ENCODE results near the gene CIB2.
A peak's percentile ranks its signal among the peaks of the same experiment; 100 is the strongest.

The CIB2 gene

DNA sequence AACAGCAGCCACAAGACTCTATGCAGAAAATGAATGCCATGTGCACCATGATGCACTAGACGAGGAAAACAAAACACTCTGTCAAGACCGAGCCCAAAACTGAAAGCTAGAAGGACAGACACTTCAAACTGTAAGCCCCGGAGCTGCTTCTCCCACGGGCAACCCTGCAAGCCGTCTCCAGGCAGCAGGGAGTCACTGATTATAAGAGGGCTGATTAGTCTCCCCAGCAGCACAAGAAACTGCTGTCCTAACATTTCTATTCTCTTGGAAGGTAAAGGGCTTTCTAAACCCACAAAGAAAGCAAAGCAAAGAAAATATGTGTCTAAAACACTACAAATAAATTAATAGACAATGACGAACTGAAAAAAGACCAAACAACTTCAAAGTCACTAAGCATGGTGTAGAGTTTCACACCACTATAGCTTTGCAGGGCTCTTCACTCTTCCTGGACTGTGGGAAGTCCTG lies 69.2 kb downstream of the CIB2 start:
- Histone ChIP-seq H3K4me1 (ENCODE audit: control insufficient read depth, insufficient read depth, low read length) (peaks cover 27% of the 10 kb centered on the region), H3K36me3 (ENCODE audit: control insufficient read depth, insufficient read depth, low read length) (no peaks in the 10 kb centered on the region), H3K9ac (ENCODE audit: low read depth, low read length) (no peak overlapping the region), H3K9me3 (ENCODE audit: control insufficient read depth, insufficient read depth, low read length) (no peaks in the 10 kb centered on the region), H3K4me3 (ENCODE audit: low read depth, low read length) (no peak overlapping the region), H3K27ac (ENCODE audit: low read depth, low read length) (peak overlapping the region; percentile 23), H3K27me3 (ENCODE audit: control insufficient read depth, insufficient read depth, low read length) (no peaks in the 10 kb centered on the region)

DNA sequence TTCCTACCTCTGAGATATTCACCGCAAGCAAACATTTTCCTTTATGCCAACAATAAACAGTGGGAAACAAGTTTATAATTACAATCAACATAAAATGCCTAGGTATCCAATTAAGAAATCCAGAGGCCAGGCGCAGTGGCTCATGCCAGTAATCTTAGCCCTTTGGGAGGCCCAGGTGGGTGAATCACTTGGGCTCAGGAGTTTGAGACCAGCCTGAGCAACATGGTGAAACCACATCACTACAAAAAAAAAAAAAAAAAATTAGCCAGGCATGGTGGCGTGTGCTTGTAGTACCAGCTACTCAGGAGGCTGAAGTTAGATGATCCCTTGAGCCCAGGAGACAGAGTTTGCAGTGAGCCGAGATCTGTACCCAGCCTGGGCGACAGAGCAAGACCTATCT lies 71.0 kb downstream of the CIB2 start:
- Histone ChIP-seq H3K9me3 (ENCODE audit: control insufficient read depth, insufficient read depth, low read length) (no peaks in the 10 kb centered on the region), H3K9ac (ENCODE audit: low read depth, low read length) (no peak overlapping the region), H3K4me3 (ENCODE audit: low read depth, low read length) (no peak overlapping the region), H3K36me3 (ENCODE audit: control insufficient read depth, insufficient read depth, low read length) (no peaks in the 10 kb centered on the region), H3K27me3 (ENCODE audit: control insufficient read depth, insufficient read depth, low read length) (no peaks in the 10 kb centered on the region), H3K4me1 (ENCODE audit: control insufficient read depth, insufficient read depth, low read length) (peaks cover 20% of the 10 kb centered on the region), H3K27ac (ENCODE audit: low read depth, low read length) (no peak overlapping the region)

GRCh38 chr15:78059110-78059839 lies 72.0 kb downstream of the CIB2 start:
- Histone ChIP-seq H3K9me3 (ENCODE audit: control insufficient read depth, insufficient read depth, low read length) (no peaks in the 10 kb centered on the region), H3K4me3 (ENCODE audit: low read depth, low read length) (no peak overlapping the region), H3K27ac (ENCODE audit: low read depth, low read length) (no peak overlapping the region), H3K27me3 (ENCODE audit: control insufficient read depth, insufficient read depth, low read length) (no peaks in the 10 kb centered on the region), H3K36me3 (ENCODE audit: control insufficient read depth, insufficient read depth, low read length) (no peaks in the 10 kb centered on the region), H3K4me1 (ENCODE audit: control insufficient read depth, insufficient read depth, low read length) (peaks cover 18% of the 10 kb centered on the region), H3K9ac (ENCODE audit: low read depth, low read length) (no peak overlapping the region)

- Histone ChIP-seq H3K27ac (ENCODE audit: low read depth, low read length) (no peak overlapping the region), H3K4me3 (ENCODE audit: low read depth, low read length) (no peak overlapping the region), H3K9me3 (ENCODE audit: control insufficient read depth, insufficient read depth, low read length) (no peaks in the 10 kb centered on the region), H3K27me3 (ENCODE audit: control insufficient read depth, insufficient read depth, low read length) (no peaks in the 10 kb centered on the region), H3K9ac (ENCODE audit: low read depth, low read length) (no peak overlapping the region), H3K4me1 (ENCODE audit: control insufficient read depth, insufficient read depth, low read length) (peaks cover 18% of the 10 kb centered on the region), H3K36me3 (ENCODE audit: control insufficient read depth, insufficient read depth, low read length) (no peaks in the 10 kb centered on the region; the same call in 1 of the 2 replicates)
Observed at GRCh38 chr15:78058401-78058935, 72.8 kb downstream of the CIB2 start.

GRCh38 chr15:78057803-78058202 lies 73.4 kb downstream of the CIB2 start:
- Histone ChIP-seq H3K27me3 (ENCODE audit: control insufficient read depth, insufficient read depth, low read length) (no peaks in the 10 kb centered on the region), H3K9me3 (ENCODE audit: control insufficient read depth, insufficient read depth, low read length) (no peaks in the 10 kb centered on the region), H3K36me3 (ENCODE audit: control insufficient read depth, insufficient read depth, low read length) (peaks cover 3% of the 10 kb centered on the region; the same call in 1 of the 2 replicates), H3K27ac (ENCODE audit: low read depth, low read length) (no peak overlapping the region), H3K4me3 (ENCODE audit: low read depth, low read length) (no peak overlapping the region), H3K4me1 (ENCODE audit: control insufficient read depth, insufficient read depth, low read length) (peaks cover 18% of the 10 kb centered on the region), H3K9ac (ENCODE audit: low read depth, low read length) (no peak overlapping the region)

DNA sequence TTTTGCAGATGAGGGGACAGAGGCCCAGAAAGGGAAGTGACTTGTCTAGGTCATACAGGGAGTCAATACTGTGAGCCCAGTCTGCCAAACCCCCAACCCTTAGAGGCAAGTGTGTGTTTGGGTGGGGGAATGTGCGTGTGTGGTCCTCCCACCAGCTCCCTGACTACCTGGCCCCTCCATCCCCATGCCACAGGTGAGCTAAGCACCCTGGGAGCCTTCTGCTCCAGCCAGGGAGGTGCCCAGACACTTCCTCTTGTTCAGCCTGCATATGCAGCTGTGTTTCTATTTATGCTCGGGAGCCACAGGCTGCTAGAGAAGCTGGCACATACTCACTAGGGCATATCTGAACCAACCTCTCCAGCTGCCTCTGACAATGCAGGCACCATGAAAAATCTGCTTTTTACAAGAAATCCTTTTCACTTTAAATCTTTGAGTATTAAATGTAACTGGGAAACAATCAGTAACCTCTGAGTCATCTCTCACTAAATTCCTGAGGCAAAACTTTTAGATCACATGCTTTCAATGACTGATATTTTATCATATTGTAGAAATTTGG lies 74.5 kb downstream of the CIB2 start:
- Histone ChIP-seq H3K27me3 (ENCODE audit: control insufficient read depth, insufficient read depth, low read length) (no peaks in the 10 kb centered on the region), H3K27ac (ENCODE audit: low read depth, low read length) (no peak overlapping the region), H3K4me1 (ENCODE audit: control insufficient read depth, insufficient read depth, low read length) (peaks cover 14% of the 10 kb centered on the region), H3K36me3 (ENCODE audit: control insufficient read depth, insufficient read depth, low read length) (peaks cover 5% of the 10 kb centered on the region; the same call in 1 of the 2 replicates), H3K4me3 (ENCODE audit: low read depth, low read length) (no peak overlapping the region), H3K9ac (ENCODE audit: low read depth, low read length) (no peak overlapping the region), H3K9me3 (ENCODE audit: control insufficient read depth, insufficient read depth, low read length) (no peaks in the 10 kb centered on the region)

DNA sequence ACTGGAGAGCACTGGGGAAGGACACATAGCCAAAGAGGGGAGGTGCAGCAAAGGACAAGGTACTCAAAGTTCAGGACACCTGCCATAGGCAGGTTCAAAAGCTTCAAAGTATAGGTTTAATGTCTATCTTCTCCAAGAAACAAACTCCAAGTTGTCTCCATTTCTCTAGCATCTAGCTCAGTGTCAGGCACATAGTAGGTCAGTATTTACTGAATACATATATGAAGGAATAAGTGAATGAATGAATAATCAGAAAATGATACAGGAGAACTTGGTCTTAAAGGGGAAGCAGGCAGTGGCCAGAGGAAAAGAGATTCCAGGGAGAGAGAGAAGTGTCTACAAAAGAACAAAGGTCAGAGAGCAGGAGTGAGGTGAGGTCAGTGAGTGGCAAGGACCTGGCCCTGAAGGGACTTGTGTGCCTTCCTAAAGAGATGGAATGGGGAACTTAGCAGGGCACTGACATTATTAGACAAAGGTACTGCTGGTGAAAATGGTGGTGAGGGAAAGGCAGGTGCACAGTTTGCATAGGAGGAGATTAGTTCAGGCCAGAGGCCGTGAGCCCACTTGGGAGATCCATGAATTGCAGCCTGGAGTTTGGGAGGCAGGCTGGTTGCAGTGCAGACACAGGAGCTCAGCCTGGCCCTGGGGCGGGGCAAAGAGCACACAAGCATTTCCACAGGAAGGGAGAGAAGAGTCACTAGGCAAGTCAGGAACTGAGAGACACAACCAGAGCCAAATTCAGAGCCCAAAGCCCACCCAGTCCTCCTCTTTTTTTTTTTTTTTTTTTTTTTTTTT lies 75.1 kb downstream of the CIB2 start:
- Histone ChIP-seq H3K27me3 (ENCODE audit: control insufficient read depth, insufficient read depth, low read length) (no peaks in the 10 kb centered on the region), H3K27ac (ENCODE audit: low read depth, low read length) (no peak overlapping the region), H3K9ac (ENCODE audit: low read depth, low read length) (no peak overlapping the region), H3K9me3 (ENCODE audit: control insufficient read depth, insufficient read depth, low read length) (no peaks in the 10 kb centered on the region), H3K36me3 (ENCODE audit: control insufficient read depth, insufficient read depth, low read length) (peaks cover 5% of the 10 kb centered on the region; the same call in 1 of the 2 replicates), H3K4me3 (ENCODE audit: low read depth, low read length) (no peak overlapping the region), H3K4me1 (ENCODE audit: control insufficient read depth, insufficient read depth, low read length) (peaks cover 11% of the 10 kb centered on the region)

- H3K27ac ChIP-seq (ENCODE audit: low read depth, low read length), result no peak overlapping the region
- H3K9me3 ChIP-seq (ENCODE audit: control insufficient read depth, insufficient read depth, low read length), result no peaks in the 10 kb centered on the region
- H3K36me3 ChIP-seq (ENCODE audit: control insufficient read depth, insufficient read depth, low read length), result peaks cover 5% of the 10 kb centered on the region; the same call in 1 of the 2 replicates
- no peak overlapping the region for H3K9ac ChIP-seq (ENCODE audit: low read depth, low read length)
- H3K27me3 ChIP-seq (ENCODE audit: control insufficient read depth, insufficient read depth, low read length), result no peaks in the 10 kb centered on the region
- no peak overlapping the region for H3K4me3 ChIP-seq (ENCODE audit: low read depth, low read length)
- H3K4me1 ChIP-seq (ENCODE audit: control insufficient read depth, insufficient read depth, low read length), result peaks cover 22% of the 10 kb centered on the region
Observed at GRCh38 chr15:78054966-78055365, 76.3 kb downstream of the CIB2 start.

Data from HUES48 (cell line).